NCI-H128 (cell line): Measurements from ENCODE around the gene CHADL.
"Not testable (repeated sequence)": the region's sequence is repeated elsewhere in the genome, so short reads cannot be mapped to it uniquely, and the experiment has no call there.

Source experiments
- DNase-seq: peaks from one replicate; lab custom pipeline; 2025; ENCODE audit not compliant: unreplicated experiment; lab: John Stamatoyannopoulos, UW

The CHADL gene, protein sequence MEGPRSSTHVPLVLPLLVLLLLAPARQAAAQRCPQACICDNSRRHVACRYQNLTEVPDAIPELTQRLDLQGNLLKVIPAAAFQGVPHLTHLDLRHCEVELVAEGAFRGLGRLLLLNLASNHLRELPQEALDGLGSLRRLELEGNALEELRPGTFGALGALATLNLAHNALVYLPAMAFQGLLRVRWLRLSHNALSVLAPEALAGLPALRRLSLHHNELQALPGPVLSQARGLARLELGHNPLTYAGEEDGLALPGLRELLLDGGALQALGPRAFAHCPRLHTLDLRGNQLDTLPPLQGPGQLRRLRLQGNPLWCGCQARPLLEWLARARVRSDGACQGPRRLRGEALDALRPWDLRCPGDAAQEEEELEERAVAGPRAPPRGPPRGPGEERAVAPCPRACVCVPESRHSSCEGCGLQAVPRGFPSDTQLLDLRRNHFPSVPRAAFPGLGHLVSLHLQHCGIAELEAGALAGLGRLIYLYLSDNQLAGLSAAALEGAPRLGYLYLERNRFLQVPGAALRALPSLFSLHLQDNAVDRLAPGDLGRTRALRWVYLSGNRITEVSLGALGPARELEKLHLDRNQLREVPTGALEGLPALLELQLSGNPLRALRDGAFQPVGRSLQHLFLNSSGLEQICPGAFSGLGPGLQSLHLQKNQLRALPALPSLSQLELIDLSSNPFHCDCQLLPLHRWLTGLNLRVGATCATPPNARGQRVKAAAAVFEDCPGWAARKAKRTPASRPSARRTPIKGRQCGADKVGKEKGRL

DNA sequence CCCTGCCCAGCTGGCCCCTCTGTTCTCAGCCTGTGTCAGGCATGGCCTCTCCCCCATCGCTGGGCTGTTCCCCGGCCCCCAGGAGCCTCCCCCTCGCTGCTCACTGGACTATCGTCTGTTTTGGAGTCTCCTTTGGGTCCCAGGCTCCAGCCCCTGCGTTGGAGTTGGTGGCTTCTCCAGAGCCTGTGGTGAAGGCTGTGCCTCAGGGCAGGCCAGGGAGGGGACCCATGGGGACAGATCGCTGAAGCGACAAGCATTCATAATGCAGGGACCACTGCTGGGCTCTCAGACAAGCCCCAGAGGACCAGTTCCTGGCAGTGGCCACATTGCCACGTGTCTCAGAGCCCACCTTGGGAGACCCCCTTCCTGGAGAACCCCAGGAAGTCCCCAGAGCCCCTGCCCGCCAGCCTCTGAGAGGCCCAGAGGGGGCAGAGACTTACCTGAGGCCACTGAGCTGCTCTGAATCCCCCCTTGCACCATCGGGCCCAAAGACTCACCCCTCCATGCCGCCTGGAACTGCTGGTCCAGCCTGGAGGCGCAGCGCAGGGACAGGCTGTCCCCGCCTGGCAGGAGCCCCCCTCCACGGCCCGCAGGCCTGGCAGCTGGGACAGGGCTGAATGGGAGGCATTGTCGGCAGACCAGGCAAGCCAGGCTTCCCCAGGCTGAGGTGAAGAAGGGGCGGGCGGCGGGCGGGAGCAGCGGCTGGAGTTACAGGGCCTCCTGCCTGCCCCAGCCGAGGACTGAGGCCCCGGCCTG lies at the start of gene CHADL:
CHADL (minus strand) TSS at position 555 of the 756 bp plus-strand sequence; CDS start at position 505, 50 bp downstream.
- DNase-seq: no peak

GRCh38 chr22:41289671-41290070 lies 48.9 kb upstream of the CHADL start:
- DNase-seq: no peak

DNA sequence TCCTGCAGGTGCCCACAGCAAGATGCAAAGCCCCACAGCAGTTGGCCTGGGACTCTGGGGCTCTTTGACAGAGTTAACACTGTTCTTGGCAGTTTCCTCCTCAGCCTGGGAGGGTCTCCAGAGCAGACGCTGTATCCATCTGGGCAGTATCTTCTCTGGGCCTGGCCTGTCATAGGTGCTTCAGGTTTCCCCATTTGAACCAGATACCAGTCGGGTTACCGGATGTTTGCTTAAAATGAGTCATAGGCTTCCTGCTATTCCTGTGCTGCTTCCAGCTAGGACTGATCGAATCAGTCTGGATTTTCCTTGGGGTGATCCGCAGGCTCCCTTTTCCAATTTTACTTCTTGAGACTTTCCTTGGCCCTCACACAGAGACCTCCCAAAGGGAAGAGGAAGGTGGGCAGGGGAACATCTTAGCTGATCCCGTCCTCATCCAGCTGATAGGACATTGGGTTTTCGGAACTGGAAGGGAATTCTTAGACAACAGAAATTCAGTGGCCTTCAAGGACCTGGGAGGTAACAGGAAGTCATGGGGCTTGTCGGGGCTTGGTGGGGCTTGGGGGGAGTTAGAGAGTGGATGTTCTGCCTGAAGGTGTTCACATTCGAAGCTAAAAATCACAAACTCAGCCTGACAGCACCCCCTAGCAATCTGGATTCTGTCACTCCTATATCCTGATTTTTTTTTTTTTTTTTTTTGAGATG lies 47.7 kb upstream of the CHADL start:
- DNase-seq: no peak

GRCh38 chr22:41286639-41287091 lies 45.9 kb upstream of the CHADL start:
- DNase-seq: no peak

DNA sequence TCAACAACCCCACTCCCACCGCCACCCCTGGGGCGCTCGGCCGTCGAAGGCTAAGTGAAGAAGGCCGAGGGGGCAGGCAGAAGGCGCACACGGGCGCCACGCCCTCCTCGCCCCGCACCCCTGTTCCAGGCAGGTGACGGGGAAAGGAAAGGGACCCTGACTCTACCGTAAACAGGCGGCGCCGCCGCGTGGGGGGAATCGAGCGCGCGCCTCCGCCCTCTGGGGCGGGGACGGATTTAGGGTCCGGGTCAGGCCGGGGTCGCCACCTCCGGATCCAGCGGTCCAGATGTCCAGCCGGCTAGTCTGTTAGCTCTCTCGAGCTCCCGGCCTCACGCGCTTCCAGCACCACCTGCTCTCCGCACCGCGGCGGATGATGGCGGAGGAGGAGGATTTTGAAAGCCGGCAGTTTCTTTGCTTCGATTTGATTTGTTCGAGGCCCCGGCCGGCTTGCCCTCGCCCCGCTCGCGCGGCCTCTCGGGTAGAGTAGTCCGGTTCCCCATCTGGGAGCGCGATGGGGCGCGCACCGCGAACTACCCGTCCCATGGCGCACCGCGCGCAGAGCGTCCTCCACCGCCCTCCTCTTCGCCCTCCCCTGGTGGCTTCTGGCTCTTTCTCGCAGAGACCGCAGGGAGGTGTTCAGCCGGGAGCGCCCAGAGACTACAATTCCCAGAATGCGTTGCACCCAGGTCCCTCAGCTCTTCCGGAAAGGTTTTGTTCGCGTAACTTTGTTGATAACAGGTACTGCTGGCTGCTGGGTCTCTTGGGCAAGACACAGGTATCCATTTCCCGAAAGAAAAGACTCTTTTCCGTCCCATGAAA lies 45.3 kb upstream of the CHADL start, which contains the start of gene RANGAP1:
RANGAP1 (minus strand) TSS at position 368 of the 819 bp plus-strand sequence. CDS start 5,143 bp downstream, outside the sequence.
- DNase-seq: peak; percentile 95

DNA sequence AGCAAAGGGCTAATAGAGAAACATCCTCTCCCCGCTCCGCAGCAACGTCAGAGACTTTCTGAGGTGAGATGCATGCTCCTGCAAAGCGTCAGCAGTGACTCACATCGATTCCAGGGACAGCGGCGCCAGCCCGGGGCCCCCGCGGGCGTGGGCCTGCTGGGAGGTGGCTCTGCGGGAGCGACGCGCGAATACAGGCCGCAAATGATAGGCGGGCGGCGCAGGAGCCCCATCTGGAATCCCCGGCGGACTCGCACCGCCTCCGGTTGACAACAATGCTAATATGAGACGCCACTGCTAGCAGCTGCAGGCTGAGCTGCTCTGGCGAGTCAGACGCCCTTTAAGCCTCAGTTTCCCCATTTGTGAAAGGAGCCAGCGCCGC lies 44.7 kb upstream of the CHADL start:
- no peak for DNase-seq

- DNase-seq: no peak
Measured at GRCh38 chr22:41284465-41284864, 43.7 kb upstream of the CHADL start.

DNA sequence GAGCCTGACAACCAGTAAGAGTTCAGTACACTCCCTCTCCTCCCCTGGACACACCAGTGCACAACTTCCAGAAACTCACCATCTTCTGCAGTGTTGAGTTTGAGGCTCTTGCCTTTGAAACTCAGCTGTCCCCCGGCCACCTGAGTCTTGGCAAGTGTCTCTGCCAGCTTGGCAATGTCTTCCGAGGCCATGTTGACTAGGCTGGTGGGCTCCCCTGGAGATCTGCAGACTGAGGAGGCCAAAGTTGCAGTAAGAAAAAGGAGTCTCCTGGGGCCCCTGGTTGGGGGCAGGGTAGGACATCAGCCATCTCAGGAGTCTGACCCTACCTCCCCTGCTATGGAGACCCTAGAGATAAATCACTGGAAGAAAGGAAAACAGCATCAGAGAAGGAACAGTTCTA lies 40.1 kb upstream of the CHADL start:
- no peak for DNase-seq

GRCh38 chr22:41280065-41280464 lies 39.3 kb upstream of the CHADL start:
- DNase-seq: no peak

- no peak for DNase-seq
Measured at GRCh38 chr22:41274856-41275255, 34.1 kb upstream of the CHADL start.

GRCh38 chr22:41273128-41273527 lies 32.4 kb upstream of the CHADL start:
- DNase-seq: no peak

DNA sequence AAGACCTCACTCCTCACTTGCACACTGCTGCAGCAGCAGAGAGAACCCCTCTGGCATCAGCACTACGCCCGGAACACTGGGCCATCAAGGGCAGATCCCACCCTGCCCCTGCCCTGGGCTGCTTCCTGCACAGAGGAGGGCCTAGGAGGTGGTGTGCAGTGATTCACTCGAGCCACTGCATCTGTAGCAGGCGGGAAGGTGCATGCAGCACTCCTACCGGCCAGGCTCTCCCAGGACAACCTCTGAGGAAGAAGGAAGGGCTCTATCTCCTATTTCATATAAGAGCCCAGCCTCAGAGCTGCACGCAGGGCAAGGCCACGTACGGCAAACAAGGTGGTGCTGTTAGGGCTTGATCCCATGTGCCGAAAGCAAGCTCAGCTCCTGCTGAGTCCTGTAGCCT lies 31.1 kb upstream of the CHADL start:
- DNase-seq: no peak

GRCh38 chr22:41267958-41268357 lies 27.2 kb upstream of the CHADL start:
- no peak for DNase-seq

GRCh38 chr22:41264408-41264941 lies 23.7 kb upstream of the CHADL start:
- no peak for DNase-seq

GRCh38 chr22:41263704-41264103 lies 23.0 kb upstream of the CHADL start:
- DNase-seq: no peak

- DNase-seq: no peak
Measured at GRCh38 chr22:41262250-41262765, 21.6 kb upstream of the CHADL start.

DNA sequence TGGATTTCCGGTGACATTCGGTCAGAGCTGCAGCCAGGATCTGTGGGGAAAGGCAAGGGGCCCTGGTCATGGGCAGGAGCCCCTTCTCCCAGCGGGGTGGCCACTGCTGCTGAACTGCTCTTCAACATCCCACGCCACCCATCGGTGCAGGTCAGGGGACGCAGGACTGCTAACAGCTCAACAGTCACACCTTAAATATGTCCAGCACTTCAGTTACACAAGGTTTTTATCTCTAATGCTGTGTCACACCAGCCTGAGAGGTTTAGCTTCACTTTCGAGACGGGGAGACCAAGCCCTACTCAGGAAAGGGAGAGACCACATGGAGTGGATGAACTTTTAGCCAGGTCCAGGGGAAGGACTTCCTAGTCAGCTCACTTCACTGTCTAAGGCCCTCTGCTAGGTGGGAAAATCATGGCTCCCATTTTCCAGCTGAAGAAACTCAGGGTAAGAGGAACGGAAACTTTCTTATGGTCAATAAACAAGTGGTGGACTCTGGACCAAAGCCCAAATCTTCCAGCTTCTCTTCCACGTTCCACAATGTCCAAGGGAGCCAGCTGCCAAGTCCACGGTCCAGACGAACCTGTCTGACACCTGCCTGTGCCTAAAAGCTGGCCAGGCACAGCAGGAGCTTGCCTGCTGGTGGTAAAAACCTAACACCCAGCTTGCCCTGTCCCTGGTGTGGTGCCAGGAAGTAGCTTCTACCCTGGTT lies 21.0 kb upstream of the CHADL start:
- no peak for DNase-seq

GRCh38 chr22:41260871-41261270 lies 20.1 kb upstream of the CHADL start:
- DNase-seq: no peak

DNA sequence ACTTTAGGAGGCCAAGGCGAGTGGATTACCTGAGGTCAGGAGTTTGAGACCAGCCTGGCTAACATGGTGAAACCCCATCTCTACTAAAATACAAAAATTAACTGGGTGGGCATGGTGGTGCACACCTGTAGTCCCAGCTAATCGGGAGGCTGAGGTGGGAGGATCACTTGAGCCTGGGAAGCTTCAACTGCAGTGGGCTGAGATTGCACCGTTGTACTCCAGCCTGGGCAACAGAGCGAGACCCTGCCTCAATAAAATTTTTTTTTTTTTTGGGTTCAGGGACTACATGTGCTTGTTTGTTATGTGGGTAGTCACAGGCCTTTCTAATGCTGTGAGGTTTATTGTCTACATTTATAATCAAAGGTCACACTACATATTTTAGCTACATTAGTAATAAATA lies 19.0 kb upstream of the CHADL start:
- not testable (repeated sequence) for DNase-seq
